Karpas-422 (cell line): ENCODE results near the gene UNC13D. TPM values are rescaled to one million over a fixed set of nuclear protein-coding genes. Genes with fewer than 3 reads are reported as not detected.
A peak's percentile ranks its signal among the peaks of the same experiment; 100 is the strongest.

Source experiments
- DNase-seq: peaks from one replicate; pipeline ENCODE4 v3.0.0-alpha.2; 2015
- H2AFZ ChIP-seq: fragments of 200-600 bp; sonication (generic); 2 replicates; pipeline ENCODE4 v1.6.1; 2014; ENCODE audit warnings: antibody characterized with exemption, low read length, mixed read lengths
- H3K27ac ChIP-seq: fragments of 200-600 bp; sonication (generic); 2 replicates; pipeline ENCODE4 v1.5.1; 2014; ENCODE audit warnings: mild to moderate bottlenecking, low read length, moderate library complexity
- H3K27me3 ChIP-seq: fragments of 200-600 bp; sonication (generic); 2 replicates; pipeline ENCODE4 v1.6.1; 2014; ENCODE audit warnings: low read length, mixed read lengths
- H3K36me3 ChIP-seq: fragments of 200-600 bp; sonication (generic); 2 replicates; pipeline ENCODE4 v1.6.1; 2014; ENCODE audit warnings: low read length, mixed read lengths; ENCODE audit not compliant: insufficient read depth
- H3K4me1 ChIP-seq: fragments of 200-600 bp; sonication (generic); 2 replicates; pipeline ENCODE4 v1.6.1; 2014; ENCODE audit warnings: mild to moderate bottlenecking, low read length, mixed read lengths
- H3K4me2 ChIP-seq: fragments of 200-600 bp; sonication (generic); 2 replicates; pipeline ENCODE4 v1.6.1; 2014; ENCODE audit warnings: low read length, low read depth, mild to moderate bottlenecking; ENCODE audit not compliant: poor library complexity, severe bottlenecking
- H3K4me3 ChIP-seq: fragments of 200-600 bp; sonication (generic); 2 replicates; pipeline ENCODE4 v1.5.1; 2014; ENCODE audit warnings: mild to moderate bottlenecking, antibody characterized with exemption, low read length, mixed read lengths
- H3K79me2 ChIP-seq: fragments of 200-600 bp; sonication (generic); 2 replicates; pipeline ENCODE4 v1.6.1; 2014; ENCODE audit warnings: mild to moderate bottlenecking, low read length, mixed read lengths
- H3K9ac ChIP-seq: fragments of 200-600 bp; sonication (generic); 2 replicates; pipeline ENCODE4 v1.6.0; 2014; ENCODE audit warnings: low read length
- H3K9me2 ChIP-seq: fragments of 200-600 bp; sonication (generic), shearing (Covaris generic); replicated peaks from 2 replicates; pipeline ENCODE4 v1.6.0; 2014; ENCODE audit warnings: mild to moderate bottlenecking, low read length, moderate library complexity; ENCODE audit not compliant: insufficient read depth
- H3K9me3 ChIP-seq: fragments of 300-700, 200-600 bp; sonication (generic); 2 replicates; pipeline ENCODE4 v1.6.1; 2014; ENCODE audit warnings: low read length, mixed read lengths
- H4K20me1 ChIP-seq: fragments of 200-600 bp; sonication (generic); 2 replicates; pipeline ENCODE4 v1.6.1; 2014; ENCODE audit warnings: mild to moderate bottlenecking, antibody characterized with exemption, low read length, low read depth; ENCODE audit not compliant: insufficient read depth
- total RNA-seq: library from RNA; depleted of rRNA; stranded (reverse); fragments of >200 nt; shearing (Covaris generic); gene quantifications from 2 replicates; pipeline ENCODE4 v1.2.3, GENCODE V29; 2014; ENCODE audit warnings: low replicate concordance; rRNA removed

The UNC13D gene
- total RNA-seq, 1 experiment from 2014 or later: 30.9 TPM

- Histone ChIP-seq H3K9ac (no peak overlapping the region), H2AFZ (no peak overlapping the region), H3K27ac (peak overlapping the region; percentile 28)
Observed at GRCh38 chr17:75777296-75777922, 66.8 kb downstream of the UNC13D start.

More at GRCh38 chr17:75777296-75777922, 66.8 kb downstream of the UNC13D start:
- peaks cover 34% of the 10 kb centered on the region for H3K4me1 ChIP-seq
- peaks cover 14% of the 10 kb centered on the region for H3K79me2 ChIP-seq
- no peaks in the 10 kb centered on the region for H3K9me2 ChIP-seq
- H3K4me2 ChIP-seq: peak overlapping the region; percentile 95
- 0 out of 2 replicates have a peak overlapping the region, but pooled peaks have one; percentile 8 for H3K4me3 ChIP-seq
- no peak for DNase-seq
- H3K27me3 ChIP-seq: no peaks in the 10 kb centered on the region
- peaks cover 21% of the 10 kb centered on the region for H3K36me3 ChIP-seq
- H3K9me3 ChIP-seq: no peaks in the 10 kb centered on the region
- H4K20me1 ChIP-seq: peaks cover 32% of the 10 kb centered on the region

Other genes starting within 250 kb of the UNC13D start
- not detected in 2 replicates for gene SMIM5, start 211.0 kb downstream of the UNC13D start, total RNA-seq
- gene RECQL5, start 177.2 kb downstream of the UNC13D start, total RNA-seq: 29.4 and 68.7 TPM in 2 replicates
- 26.5 and 49.2 TPM in 2 replicates for gene SAP30BP, start 177.1 kb downstream of the UNC13D start, total RNA-seq
- 0.11 and 0.19 TPM in 2 replicates for gene ITGB4, start 122.9 kb downstream of the UNC13D start, total RNA-seq
- 23.9 and 28.3 TPM in 2 replicates for gene GALK1, start 79.2 kb downstream of the UNC13D start, total RNA-seq
- gene UNK, start 59.6 kb downstream of the UNC13D start, total RNA-seq: 22.9 and 49.0 TPM in 2 replicates
- gene WBP2, start 10.9 kb upstream of the UNC13D start, total RNA-seq: 27.9 and 42.7 TPM in 2 replicates
- gene TRIM47, start 34.2 kb upstream of the UNC13D start, total RNA-seq: 7.9 and 16.4 TPM in 2 replicates
- gene TRIM65, start 52.5 kb upstream of the UNC13D start, total RNA-seq: 18.4 and 39.5 TPM in 2 replicates
- 33.5 and 42.7 TPM in 2 replicates for gene MRPL38, start 60.5 kb upstream of the UNC13D start, total RNA-seq
- gene FBF1, start 96.6 kb upstream of the UNC13D start, total RNA-seq: 13.5 and 37.0 TPM in 2 replicates
- 18.2 and 22.5 TPM in 2 replicates for gene ACOX1, start 134.8 kb upstream of the UNC13D start, total RNA-seq
- 5.7 and 23.0 TPM in 2 replicates for gene TEN1, start 134.8 kb upstream of the UNC13D start, total RNA-seq
- gene CDK3, start 156.5 kb upstream of the UNC13D start, total RNA-seq: 4.7 and 5.1 TPM in 2 replicates
- gene EVPL, start 182.9 kb upstream of the UNC13D start, total RNA-seq: 0.07 and 0.29 TPM in 2 replicates
- gene SRP68, start 228.1 kb upstream of the UNC13D start, total RNA-seq: 12.0 and 18.4 TPM in 2 replicates
- gene GALR2, start 230.4 kb upstream of the UNC13D start, total RNA-seq: not detected in 2 replicates
- gene ZACN, start 234.8 kb upstream of the UNC13D start, total RNA-seq: not detected in 2 replicates